GM21723 (cell line): Measurements from ENCODE around the gene NFATC1.

Experiments used
- ATAC-seq: cut with Tn5 transposase; IDR thresholded peaks from one replicate; pipeline ENCODE4 v1.9.1; 2021; ENCODE audit warnings: mild to moderate bottlenecking, moderate library complexity; ENCODE audit not compliant: unreplicated experiment

Gene NFATC1

GRCh38 chr18:79485788-79486355 lies 90.1 kb downstream of the NFATC1 start:
- ATAC-seq, result no peak

GRCh38 chr18:79486356-79487182 lies 90.8 kb downstream of the NFATC1 start:
- ATAC-seq, result no peak

- no peak for ATAC-seq
Observed at GRCh38 chr18:79487183-79487800, 91.6 kb downstream of the NFATC1 start.

GRCh38 chr18:79487801-79488201 lies 92.1 kb downstream of the NFATC1 start:
- no peak for ATAC-seq

GRCh38 chr18:79488311-79489050 lies 92.8 kb downstream of the NFATC1 start:
- ATAC-seq, result no peak

GRCh38 chr18:79489051-79489898 lies 93.5 kb downstream of the NFATC1 start:
- no peak for ATAC-seq

GRCh38 chr18:79489899-79490625 lies 94.3 kb downstream of the NFATC1 start:
- ATAC-seq, result no peak

GRCh38 chr18:79490626-79491041 lies 94.9 kb downstream of the NFATC1 start:
- ATAC-seq, result no peak

- ATAC-seq, result no peak
Observed at GRCh38 chr18:79491081-79491551, 95.4 kb downstream of the NFATC1 start.

- ATAC-seq, result no peak
Observed at GRCh38 chr18:79493211-79493800, 97.6 kb downstream of the NFATC1 start.

GRCh38 chr18:79493801-79494211 lies 98.1 kb downstream of the NFATC1 start:
- no peak for ATAC-seq

GRCh38 chr18:79494936-79495335 lies 99.2 kb downstream of the NFATC1 start:
- ATAC-seq, result no peak

- ATAC-seq, result no peak
Observed at GRCh38 chr18:79495591-79496071, 99.9 kb downstream of the NFATC1 start.

- no peak for ATAC-seq
Observed at GRCh38 chr18:79496237-79496977, 100.7 kb downstream of the NFATC1 start.

GRCh38 chr18:79496978-79497637 lies 101.4 kb downstream of the NFATC1 start:
- ATAC-seq, result no peak

GRCh38 chr18:79497638-79498081 lies 101.9 kb downstream of the NFATC1 start:
- no peak for ATAC-seq

- ATAC-seq, result no peak
Observed at GRCh38 chr18:79498662-79499061, 102.9 kb downstream of the NFATC1 start.

GRCh38 chr18:79501006-79501405 lies 105.3 kb downstream of the NFATC1 start:
- no peak for ATAC-seq
